ENCODE measurements around the gene BIRC6.

DNA sequence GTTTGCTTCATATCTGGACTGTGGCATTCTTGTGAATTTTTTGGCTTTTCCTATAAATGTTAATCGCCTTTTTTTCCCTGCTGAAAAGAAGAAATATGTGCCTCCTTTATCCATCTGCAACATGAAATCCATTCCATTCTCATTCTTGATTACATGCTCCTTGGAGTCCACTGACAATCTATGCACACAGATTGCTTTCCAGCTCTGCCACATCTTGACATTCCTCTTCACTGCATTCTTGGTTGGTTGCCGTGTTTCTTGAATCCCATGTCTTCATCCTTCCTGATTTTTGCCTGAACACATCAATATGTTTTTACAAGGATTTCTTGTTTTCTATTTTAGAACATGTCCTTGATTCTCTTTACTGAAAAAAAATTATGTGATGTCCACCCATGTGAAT is 26.7 kb upstream of the BIRC6 start:
- TF ChIP-seq CTCF (conservative IDR thresholded peaks at IDR 0.05; ENCODE audit: low read length) (no peak), EZH2phosphoT487 (IDR thresholded peaks at IDR 0.05; ENCODE audit: borderline replicate concordance) (no peak)
